Fibroblast of skin of scalp (primary cell): ENCODE results near the gene VSIG8. TPM values are rescaled to one million over a fixed set of nuclear protein-coding genes. Genes with fewer than 3 reads are reported as not detected.
A peak's percentile ranks its signal among the peaks of the same experiment; 100 is the strongest.
"Not testable (repeated sequence)": the region's sequence is repeated elsewhere in the genome, so short reads cannot be mapped to it uniquely, and the experiment has no call there.

Experiments
- DNase-seq: peaks from one replicate; pipeline ENCODE4 v3.0.0-alpha.2; 2013
- polyA plus RNA-seq, 2 experiments: library from polyadenylated mRNA; unstranded; fragments of 120-200 nt; gene quantifications; one replicate each; pipeline ENCODE4 v1.2.1, GENCODE V29; 2013; ENCODE audit not compliant: insufficient read length in 2 of 2

VSIG8 gene, protein sequence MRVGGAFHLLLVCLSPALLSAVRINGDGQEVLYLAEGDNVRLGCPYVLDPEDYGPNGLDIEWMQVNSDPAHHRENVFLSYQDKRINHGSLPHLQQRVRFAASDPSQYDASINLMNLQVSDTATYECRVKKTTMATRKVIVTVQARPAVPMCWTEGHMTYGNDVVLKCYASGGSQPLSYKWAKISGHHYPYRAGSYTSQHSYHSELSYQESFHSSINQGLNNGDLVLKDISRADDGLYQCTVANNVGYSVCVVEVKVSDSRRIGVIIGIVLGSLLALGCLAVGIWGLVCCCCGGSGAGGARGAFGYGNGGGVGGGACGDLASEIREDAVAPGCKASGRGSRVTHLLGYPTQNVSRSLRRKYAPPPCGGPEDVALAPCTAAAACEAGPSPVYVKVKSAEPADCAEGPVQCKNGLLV
- polyA plus RNA-seq (2013, experiment 1 of 2; ENCODE audit: insufficient read length), result not detected
- 0.11 TPM for polyA plus RNA-seq (2013, experiment 2 of 2; ENCODE audit: insufficient read length)

DNA sequence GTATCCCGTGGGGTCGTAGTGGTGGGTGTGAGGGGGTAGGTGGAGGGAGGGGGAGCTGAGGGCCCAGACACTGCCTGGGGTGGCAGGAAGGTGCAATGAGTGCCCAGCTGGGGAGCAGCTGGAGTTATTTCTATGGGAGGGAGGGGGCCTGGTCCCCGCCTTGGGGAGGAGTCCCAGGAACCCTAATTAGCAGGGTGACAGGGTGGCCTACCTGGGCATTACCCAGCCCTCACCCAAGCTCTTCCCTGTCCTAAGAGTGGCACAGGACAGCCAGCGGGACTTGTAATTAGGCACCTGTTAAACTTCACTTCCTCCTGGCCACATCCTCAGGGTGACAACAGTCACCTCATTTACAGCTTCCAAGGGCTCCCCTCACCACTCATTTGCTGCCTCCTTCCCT lies at the start of gene VSIG8:
Gene VSIG8 (minus strand): TSS at position 101 of the 400 bp plus-strand sequence. CDS start 136 bp downstream, outside the sequence.
- DNase-seq, result no peak

DNA sequence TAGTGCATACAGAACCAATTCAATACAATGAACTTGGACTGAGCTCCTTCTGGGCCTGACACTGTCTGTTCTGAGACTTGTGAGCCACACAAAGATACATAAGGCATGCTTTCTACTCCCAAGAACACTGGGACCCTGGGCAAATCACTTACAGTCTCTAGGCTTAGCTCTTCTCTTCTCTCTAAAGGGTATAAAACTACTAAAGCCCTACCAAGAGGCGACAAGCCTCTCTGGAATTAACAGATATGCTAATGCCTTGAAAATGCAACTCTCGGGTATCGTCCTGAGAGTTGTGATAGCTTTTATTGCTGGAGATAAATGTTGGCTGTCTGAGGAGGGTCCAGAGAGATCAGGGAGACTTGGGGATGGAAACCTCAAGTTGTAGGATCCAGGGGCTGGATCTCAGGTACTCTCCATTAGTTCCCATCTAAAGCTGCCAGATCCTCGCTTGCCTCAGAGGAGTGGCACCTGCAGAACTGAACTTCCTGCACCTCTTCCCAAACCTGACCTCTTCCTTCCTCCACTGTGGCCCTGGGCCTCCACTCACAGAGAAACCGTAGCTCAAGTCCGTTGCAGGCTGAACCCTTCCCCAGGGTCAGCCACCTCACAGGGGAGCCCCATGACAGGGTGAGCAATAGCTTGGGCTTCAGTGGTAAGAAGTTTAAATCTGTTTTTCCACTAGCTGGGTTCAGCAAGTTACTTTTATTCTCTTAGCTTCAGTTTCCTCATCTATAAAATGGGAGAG lies 49.0 kb upstream of the VSIG8 start:
- no peak for DNase-seq

DNA sequence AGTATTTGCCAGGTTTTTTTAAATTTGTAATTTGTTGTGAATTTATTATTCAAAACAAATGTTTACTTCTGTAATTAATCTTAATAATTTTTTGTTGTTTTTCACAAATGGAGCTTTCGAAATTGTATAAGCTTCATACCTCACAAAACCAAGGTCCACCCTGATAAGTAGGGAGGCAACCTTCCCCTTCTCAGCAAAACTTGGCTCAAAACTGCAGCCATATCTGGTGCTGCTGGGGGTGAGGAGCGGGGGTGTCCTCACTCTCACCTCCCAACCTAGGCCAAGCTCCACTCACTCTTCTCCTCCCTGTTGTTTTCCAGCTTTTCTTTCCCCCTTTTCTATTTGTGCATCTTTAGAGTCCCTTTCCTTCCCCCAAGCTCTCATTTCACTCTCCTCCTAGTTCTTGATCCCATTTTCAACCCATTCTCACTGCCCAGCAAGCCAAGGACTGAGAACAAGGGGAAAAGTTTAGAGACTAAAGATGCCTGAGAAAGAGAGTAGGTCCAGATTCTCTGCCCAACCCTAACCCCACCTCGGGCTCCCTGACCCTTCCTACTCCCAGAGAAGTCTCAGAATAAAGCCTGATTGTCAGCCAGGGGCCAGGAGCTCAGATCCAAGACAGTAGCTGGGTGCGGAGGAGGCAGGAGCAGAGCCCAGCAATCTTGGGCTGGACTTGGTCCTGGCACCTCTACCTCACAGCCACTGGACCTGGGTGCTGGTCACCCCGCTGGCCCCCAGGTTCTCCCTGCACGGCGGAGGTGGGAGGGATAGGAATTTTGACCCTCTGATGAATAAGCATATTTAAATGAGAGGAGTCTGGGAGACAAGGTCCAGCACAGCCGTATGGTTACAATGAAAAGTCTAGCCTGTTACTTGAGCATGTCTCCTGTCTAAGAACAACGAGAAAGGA lies 45.8 kb upstream of the VSIG8 start:
- no peak for DNase-seq

DNA sequence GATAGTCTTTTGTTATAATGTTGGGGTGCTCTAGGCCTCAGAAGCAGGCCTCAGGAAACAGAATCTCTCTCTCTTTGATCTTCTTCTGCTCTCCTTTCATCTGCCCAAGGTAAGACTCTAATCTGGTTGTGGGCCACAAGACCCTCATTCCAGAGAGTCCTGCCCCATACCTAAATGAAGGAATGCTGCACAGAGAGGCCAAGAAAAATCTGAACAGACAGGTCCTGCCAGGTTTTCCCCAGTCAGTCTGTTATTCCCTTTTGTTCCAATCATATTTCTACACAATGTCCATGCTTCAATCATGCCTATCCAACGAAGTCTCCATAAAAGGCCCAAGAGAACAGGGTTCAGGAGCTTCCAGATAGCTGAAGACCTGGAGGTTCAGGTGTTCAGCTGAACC lies 44.5 kb upstream of the VSIG8 start:
- DNase-seq, result no peak

DNA sequence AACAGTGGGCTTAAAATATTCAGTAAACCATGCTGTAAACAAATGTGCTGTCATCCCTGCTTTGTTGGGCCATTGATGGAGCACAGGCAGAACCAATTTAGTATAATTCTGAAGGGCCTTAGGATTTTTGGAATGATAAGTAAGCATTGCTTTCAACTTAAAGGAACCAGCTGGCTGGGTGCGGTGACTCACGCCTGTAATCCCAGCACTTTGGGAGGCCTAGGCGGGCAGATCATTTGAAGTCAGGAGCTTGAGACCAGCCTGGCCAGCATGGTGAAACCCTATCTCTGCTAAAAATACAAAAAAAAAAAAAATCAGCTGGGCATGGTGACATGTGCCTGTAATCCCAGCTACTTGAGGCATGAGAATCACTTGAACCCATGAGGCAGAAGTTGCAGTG lies 41.6 kb upstream of the VSIG8 start:
- not testable (repeated sequence) for DNase-seq

DNA sequence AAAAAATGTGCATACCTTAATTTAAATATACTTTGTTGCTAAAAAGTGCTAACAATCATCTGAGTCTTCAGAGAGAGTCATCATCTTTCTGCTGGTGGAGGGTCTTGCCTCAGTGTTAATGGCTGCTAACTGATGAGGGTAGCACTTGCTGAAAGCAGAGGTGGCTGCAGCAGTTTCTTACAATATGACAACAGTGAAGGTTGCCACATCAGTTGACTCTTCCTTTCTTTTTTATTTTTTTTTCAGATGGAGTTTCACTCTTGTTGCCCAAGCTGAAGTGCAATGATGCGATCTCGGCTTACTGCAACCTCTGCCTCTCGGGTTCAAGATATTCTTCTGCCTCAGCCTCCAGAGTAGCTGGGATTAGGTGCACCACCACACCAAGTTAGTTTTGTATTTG lies 40.1 kb upstream of the VSIG8 start:
- no peak for DNase-seq

DNA sequence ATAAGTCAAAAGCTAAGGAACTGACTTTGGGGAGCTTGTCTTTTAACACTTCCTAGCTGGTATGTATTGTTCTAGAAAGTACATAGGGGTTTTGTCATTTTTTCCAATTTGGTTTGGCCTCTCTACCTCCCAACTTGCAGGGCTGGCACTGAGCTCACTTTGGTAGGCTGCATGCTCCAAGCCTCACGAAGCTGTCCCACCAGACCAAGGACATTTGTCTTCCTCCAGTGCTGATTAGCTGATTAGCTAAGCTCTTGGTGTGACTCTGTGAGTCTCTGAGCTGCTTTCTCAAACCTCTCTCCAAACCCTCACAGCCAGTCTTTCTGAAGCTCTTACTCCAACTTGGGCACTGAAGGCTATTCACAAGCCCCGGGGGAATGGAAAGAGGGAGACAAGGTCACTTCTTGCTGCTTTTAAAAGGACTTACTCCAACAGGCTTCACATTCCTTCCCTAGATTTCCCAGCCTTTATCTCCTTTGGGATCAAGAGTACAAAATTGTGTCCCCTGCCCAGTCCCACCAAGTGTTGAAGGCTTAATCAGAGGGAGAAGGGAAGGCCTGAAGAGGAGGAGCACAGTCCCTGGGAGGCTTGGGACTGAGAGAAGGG lies 38.4 kb upstream of the VSIG8 start:
- no peak for DNase-seq

DNA sequence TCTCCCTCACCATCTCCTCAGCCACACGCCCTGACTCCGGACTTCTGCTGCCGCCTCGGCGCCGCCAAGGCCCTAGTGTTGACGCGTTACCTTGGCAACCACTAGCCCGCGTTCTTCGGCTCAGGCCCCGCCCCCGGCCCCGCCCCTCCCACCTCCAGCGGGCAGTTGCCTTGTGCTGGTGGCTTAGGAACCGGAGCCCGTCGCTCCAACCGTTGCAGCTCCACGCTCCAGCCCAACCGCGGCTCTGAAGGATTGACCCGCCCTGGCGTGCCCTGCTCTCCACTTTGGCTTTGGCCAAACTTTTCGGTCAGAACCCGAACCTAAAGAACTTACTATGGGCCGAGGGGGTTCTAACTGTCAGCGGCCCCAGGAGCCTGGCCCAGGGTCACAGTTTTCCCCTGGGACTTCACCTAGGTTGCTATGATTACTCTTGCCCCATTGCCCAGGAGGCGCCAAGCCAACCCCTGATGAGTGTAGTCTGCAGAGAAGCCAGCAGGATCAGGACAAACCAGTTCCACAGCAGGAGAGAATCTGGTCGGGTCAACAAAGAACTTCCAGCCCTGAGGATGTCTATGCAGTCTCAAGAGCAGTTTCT lies 37.7 kb upstream of the VSIG8 start, which contains the start of gene CFAP45:
Gene CFAP45 (minus strand): TSS at position 80 of the 595 bp plus-strand sequence. CDS start 67 bp downstream, at position 13.
- peak; percentile 63 for DNase-seq

DNA sequence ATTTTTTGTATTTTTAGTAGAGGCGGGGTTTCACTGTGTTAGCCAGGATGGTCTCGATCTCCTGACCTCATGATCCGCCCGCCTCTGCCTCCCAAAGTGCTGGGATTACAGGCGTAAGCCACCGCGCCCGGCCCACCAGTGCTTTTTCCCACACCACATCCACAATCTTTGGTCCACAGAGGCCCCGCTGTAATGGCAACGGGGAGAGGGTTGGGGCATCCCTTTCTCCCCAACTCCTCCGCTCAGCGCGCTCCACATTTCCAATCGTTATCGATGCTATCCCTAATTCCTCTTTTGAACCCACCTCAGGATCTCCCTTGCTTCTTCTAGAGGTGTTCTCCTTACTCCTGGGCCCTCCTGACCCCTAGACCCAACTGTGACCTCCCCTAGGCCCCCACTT lies 37.2 kb upstream of the VSIG8 start:
- DNase-seq, result not testable (repeated sequence)

DNA sequence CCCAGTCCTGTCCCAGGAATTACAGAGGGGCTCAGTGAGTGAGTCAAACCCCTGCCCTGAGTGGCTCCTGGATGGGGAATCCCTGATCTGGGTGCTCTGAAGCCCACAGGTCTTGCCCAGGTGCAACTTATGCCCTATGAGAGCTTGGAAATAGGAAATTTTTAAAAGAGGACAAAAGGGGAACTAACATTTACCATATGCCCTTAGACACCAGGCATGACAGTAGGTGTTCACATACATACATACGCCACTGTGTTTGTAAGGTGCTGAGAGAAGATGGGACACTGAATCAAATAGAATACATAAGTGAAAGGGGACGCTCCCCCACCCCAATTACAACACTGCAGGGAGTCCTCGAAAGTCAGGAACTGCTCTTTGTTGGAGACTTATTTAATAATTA lies 36.1 kb upstream of the VSIG8 start:
- DNase-seq, result no peak

DNA sequence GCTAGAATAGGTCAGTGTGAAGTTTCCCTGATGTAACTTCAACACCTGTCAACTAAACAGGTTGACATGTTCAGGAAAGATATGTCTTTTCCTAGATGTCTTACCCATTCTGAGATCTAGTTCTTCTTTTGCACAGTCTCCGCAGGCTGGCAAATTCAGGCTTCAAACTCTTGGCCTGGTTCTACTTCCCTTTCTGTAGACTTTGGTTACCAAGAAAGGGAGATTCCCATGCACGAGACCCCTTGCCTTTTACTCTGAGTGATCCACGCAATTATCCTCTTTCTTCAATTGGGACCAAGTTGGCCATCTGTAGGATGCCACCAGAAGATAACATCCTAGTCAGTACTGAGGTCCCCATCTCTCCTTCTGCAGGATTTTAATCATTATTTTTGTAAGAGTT lies 35.5 kb upstream of the VSIG8 start:
- DNase-seq, result no peak

DNA sequence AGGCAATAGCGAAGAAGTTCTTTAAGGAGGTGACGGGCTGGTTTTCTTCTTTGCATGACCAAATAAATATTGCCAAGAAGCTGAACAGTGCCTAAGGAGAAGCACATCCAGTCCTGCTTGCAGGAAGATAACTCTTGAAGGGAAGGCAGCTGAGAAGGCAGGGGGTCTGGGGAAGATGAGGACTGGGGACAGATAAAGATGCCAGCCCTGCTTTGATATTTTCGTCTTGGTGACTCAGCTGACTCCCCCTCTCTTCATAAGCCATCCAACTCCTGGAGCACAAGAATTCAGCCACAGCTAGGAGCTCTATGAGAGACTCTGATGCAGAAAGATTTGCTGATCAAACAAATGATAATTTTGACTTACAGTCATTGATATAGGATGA lies 34.1 kb upstream of the VSIG8 start:
- DNase-seq, result no peak

DNA sequence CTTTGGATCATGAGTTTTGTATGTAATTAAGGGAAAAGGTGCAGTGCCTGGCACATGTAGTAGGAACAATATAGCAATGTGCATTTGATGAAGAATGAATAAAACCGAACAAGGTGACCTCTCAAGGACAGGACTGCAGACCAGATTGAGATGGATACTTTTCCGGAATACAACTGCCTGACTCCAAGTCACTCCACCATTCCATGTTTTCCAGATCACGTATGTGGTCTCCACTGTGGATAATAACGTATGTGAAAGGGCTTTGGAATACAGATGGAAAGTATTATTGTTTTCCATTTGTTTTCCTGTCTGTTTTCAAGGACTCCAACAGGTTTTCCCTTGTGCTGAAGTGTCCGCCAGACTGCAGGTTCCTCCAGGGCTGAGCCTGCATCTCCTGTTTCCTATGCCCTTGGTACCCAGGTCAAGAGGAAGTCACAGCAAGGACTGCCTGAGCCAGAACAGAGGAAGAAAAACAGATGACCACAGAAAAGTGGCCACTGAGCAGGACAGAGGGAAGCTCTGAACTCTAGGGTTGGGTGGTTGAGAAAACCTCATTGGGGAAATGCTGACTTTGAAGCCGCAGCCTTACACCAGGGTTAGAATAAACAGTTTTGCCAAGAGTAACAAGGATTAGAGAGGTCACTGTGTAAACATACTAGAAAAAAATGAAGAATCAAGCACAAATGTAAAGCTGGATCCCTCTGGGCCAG lies 33.5 kb upstream of the VSIG8 start:
- no peak for DNase-seq

DNA sequence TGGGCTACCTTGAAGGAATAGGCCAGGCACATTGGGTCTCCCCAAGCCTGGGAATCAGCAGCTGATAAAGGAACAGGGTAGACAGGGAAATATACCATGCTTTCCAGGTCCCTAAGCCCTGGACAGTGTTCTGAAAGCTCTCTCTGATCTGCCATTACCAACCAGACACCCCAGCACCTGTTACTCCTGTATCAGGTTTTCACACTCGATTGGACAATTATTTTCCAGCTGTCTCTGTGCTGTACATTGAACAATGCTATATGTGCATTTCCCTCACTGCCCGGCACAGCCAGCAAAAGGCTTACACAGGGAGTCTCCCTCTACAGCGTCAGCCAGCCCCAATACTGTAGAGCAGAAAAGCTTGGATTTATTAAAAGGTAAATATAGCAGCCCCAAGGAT lies 32.8 kb upstream of the VSIG8 start:
- DNase-seq, result no peak

DNA sequence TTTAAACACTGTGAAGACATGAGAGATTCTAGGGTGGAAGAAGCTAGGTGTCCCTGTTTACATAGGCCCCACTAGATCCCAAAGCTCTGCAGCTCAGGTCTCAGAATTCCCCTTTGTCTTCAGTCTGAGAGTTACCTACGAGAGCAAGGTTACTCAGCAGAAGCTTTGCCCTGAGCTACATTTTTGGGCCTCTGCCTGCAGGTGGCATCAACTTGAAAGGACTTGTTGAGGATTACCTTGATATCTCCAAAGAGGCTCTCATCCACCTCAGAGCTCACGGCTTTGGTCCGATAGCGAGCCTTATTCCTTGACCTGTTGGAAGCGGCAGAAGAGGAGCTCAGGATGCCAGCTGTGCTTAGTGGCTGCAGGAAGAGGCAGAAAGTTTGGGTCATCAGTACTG lies 30.5 kb upstream of the VSIG8 start:
- DNase-seq, result no peak

DNA sequence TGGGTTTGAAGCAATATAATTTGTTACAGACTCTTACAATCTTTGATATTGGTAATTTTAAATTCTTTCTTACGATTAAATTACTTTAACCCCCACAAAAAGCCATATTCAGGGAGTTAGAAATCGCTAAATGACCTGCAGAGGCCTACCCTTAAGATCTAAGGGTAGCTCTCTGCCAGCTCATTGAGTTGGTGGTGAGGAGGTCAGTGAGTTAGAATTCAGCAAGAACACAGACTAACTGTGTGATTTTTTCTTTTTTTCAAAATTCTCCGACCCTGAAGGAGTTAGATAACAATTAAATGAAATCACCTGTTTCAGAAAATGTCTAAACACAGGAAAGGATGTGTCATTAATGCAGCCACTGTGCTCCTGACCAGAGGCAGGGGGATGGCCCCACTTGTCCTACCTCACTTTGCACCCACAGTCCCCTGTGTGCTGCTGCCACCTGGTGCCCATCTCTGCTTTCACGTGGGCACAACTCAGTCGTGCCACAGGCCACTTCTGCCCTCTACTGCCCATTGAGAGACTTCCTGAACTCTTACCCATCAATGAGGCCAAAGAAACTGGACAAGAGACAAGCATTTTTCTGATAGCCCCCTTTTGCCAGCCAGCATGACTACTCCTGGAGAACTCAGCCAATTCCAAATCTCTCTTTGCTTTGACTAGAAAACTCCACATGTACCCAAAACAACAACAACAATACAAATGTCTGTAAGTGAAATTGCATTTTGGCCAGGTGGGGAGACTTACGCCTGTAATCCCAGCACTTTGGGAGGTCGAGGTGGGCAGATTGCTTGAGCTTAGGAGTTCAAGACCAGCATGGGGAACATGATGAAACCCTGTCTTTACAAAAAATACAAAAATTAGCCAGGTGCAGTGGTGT lies 29.1 kb upstream of the VSIG8 start:
- DNase-seq, result peak; percentile 89

DNA sequence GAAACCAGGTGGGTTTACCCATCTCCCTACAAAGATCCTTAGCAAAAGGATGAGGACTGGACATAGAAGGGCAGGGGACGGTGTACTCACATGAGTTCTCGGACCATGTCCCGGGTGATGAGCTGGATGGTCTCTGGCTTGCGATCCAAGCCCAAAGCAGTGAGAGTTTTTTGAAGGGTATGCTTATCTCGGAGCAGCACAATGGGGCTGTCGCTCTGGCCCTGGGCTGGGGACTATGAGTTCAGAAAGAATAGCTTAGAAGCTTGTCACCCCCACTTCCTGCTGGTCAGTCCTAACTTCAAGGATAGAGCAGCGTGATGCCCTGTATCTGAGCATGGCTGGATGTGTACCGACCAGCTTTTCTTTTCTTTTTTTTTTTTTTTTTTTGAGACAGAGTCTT lies 27.9 kb upstream of the VSIG8 start:
- DNase-seq, result no peak

DNA sequence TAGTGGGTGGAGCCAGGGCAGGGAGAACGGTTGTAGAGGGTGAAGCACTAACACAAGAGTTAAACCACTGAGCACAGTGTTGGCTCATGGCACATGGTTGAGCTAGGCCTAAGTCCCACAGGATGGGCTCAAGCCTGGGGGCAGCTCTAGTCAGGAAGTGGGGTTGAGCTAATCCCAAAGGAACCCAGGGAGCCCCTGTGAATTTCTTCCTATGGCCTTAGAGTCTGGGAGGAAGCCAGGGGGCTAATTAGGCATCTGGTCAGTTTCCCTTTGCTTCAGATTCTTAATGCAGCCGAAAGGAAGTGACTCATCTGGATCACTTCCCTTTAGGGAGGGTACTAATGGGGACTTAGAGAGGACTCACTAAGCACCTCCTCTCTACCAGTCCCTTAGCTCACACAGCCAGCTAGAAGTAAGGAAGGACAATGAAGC lies 27.4 kb upstream of the VSIG8 start:
- DNase-seq, result peak; percentile 92

DNA sequence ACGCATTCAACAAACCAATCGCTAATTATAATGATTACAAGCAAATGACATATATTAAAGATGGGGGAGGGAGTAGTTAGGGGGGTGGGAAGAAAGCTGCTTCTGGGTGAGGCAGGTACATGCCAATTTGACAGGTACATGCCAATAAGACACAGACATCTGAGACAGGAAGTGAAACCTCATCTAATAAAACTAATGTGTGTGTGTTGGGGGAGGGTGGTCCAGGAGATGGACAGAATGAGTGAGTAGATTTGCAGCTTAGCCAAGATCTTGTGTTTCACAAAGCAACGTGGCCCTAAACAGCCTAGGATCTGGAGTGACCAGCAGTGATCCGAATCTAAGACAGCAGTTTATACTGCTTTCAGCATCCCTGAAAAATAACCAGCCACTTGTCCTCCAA lies 26.7 kb upstream of the VSIG8 start:
- DNase-seq, result no peak

DNA sequence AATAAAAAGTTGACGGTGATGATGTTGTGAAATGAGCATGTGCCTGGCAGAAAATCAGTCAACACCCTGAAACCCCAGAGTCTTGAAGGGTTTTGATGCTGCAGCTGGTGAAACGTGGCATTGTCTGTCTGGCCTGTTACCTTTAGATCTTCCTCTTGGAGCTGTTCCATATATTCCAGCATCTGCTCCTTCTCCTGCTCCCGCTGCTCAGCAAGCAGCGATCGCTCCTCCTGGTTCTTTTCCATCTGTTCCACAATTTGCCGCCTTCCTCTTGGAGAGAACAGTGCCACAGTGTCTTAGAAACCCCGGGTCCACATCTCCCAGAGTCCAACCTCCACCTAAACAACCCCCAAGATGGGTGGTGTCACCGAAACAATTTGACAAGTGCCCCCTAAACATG lies 21.8 kb upstream of the VSIG8 start:
- no peak for DNase-seq
